ENCODE results near the gene CREBZF.
A peak's percentile ranks its signal among the peaks of the same experiment; 100 is the strongest.
"Not testable (repeated sequence)": the region's sequence is repeated elsewhere in the genome, so short reads cannot be mapped to it uniquely, and the experiment has no call there.

The CREBZF gene

GRCh38 chr11:85672105-85672902 is 7.4 kb upstream of the CREBZF start:
- no peak for DNase-seq (ENCODE audit: low read depth in 1 of 2, low spot score in 1 of 2)

- not testable (repeated sequence) for DNase-seq (ENCODE audit: low read depth in 1 of 2, low spot score in 1 of 2)
These were observed 6.2 kb upstream of the CREBZF start for GRCh38 chr11:85670949-85671663.

GRCh38 chr11:85668157-85668556 is 3.2 kb upstream of the CREBZF start:
- DNase-seq (ENCODE audit: low read depth in 1 of 2, low spot score in 1 of 2) = no peak

GRCh38 chr11:85666687-85667086 is 1.8 kb upstream of the CREBZF start:
- no peak for DNase-seq (ENCODE audit: low read depth in 1 of 2, low spot score in 1 of 2)

- no peak for DNase-seq (ENCODE audit: low read depth in 1 of 2, low spot score in 1 of 2)
These were observed 804 bp upstream of the CREBZF start for GRCh38 chr11:85665733-85666132.

- DNase-seq (ENCODE audit: low read depth in 1 of 2, low spot score in 1 of 2) = peak; percentile 77 to 78
These were observed 945 bp downstream of the CREBZF start for GRCh38 chr11:85663753-85664614.

- no peak for DNase-seq (ENCODE audit: low read depth in 1 of 2, low spot score in 1 of 2)
These were observed 1.7 kb downstream of the CREBZF start for GRCh38 chr11:85663080-85663752.

- DNase-seq (ENCODE audit: low read depth in 1 of 2, low spot score in 1 of 2) = no peak
These were observed 2.8 kb downstream of the CREBZF start for GRCh38 chr11:85661972-85662664.

- no peak for DNase-seq (ENCODE audit: low read depth in 1 of 2, low spot score in 1 of 2)
These were observed 6.7 kb downstream of the CREBZF start for GRCh38 chr11:85658180-85658579.

GRCh38 chr11:85656777-85657176 is 8.2 kb downstream of the CREBZF start:
- DNase-seq (ENCODE audit: low read depth in 1 of 2, low spot score in 1 of 2) = no peak

- not testable (repeated sequence) for DNase-seq (ENCODE audit: low read depth in 1 of 2, low spot score in 1 of 2)
These were observed 10.6 kb downstream of the CREBZF start for GRCh38 chr11:85654343-85654742.

GRCh38 chr11:85652786-85653447 is 12.0 kb downstream of the CREBZF start:
- no peak for DNase-seq (ENCODE audit: low read depth in 1 of 2, low spot score in 1 of 2)

GRCh38 chr11:85651118-85651517 is 13.8 kb downstream of the CREBZF start:
- DNase-seq (ENCODE audit: low read depth in 1 of 2, low spot score in 1 of 2) = no peak

- DNase-seq (ENCODE audit: low read depth in 1 of 2, low spot score in 1 of 2) = peak; percentile 79 to 91
These were observed 17.2 kb downstream of the CREBZF start, which contains the start of gene TMEM126A for GRCh38 chr11:85647604-85648299. Gene TMEM126A, plus strand, starts transcription at chr11:85647967. Its CDS starts 2,289 bp downstream, at chr11:85650256.

GRCh38 chr11:85647078-85647477 is 17.9 kb downstream of the CREBZF start:
- DNase-seq (ENCODE audit: low read depth in 1 of 2, low spot score in 1 of 2) = no peak

- no peak for DNase-seq (ENCODE audit: low read depth in 1 of 2, low spot score in 1 of 2)
These were observed 21.7 kb downstream of the CREBZF start for GRCh38 chr11:85643191-85643614.

- DNase-seq (ENCODE audit: low read depth in 1 of 2, low spot score in 1 of 2) = no peak
These were observed 30.2 kb downstream of the CREBZF start for GRCh38 chr11:85634747-85635146.

- DNase-seq (ENCODE audit: low read depth in 1 of 2, low spot score in 1 of 2) = no peak
These were observed 36.1 kb downstream of the CREBZF start for GRCh38 chr11:85628771-85629341.

Data from stimulated activated CD4-positive, alpha-beta T cell treated with anti-CD3 and anti-CD28 coated beads, Interleukin-15, amount 100 ng/mL, for 1 hour (primary cell).